B cell (primary cell): ENCODE results near the gene LDHD. TPM values are rescaled to one million over a fixed set of nuclear protein-coding genes. Genes with fewer than 3 reads are reported as not detected.
"Not testable (repeated sequence)": the region's sequence is repeated elsewhere in the genome, so short reads cannot be mapped to it uniquely, and the experiment has no call there.

ENCODE experiments used
- ATAC-seq: fragments of 200-7000 bp; cut with Tn5 transposase; one replicate; pipeline ENCODE4 v1.10.0; 2021; ENCODE audit warnings: low read depth, mild to moderate bottlenecking, moderate number of reproducible peaks, moderate library complexity
- CTCF ChIA-PET: fragments of 350-600 bp; sonication (Branson Sonifier 250); formaldehyde crosslinking; loops from one replicate; lab custom pipeline; 2021; ENCODE audit warnings: antibody characterized with exemption, inconsistent platforms; lab: Charles Lee
- POLR2A ChIA-PET: fragments of 350-600 bp; sonication (Branson Sonifier 250); formaldehyde crosslinking; loops from one replicate; lab custom pipeline; 2021; ENCODE audit warnings: antibody characterized with exemption; lab: Charles Lee
- DNase-seq: peaks from one replicate; pipeline ENCODE4 v3.0.0; 2013
- H2AFZ ChIP-seq: 2 replicates; pipeline ENCODE4 v1.6.1; 2012; ENCODE audit warnings: mild to moderate bottlenecking, low read depth, low read length; ENCODE audit not compliant: insufficient read depth, poor library complexity, severe bottlenecking
- H3K27ac ChIP-seq, 2 donors: 1 replicate in 1 of 2; 2 replicates in 1 of 2; pipeline ENCODE4 v1.5.1; 2012 to 2013; ENCODE audit warnings: low read length in 2 of 2, mild to moderate bottlenecking in 2 of 2, moderate library complexity in 1 of 2
- H3K27me3 ChIP-seq, 4 experiments: fragments of 200-600 bp in 1 of 4; sonication (generic) in 1 of 4; replicated peaks in 1 of 4; 1 replicate in 2 of 4; 2 replicates in 2 of 4; pipeline versions ENCODE4 v1.6.1 to v1.7.0; 2013 to 2016; ENCODE audit warnings: low read length in 3 of 4, mild to moderate bottlenecking in 2 of 4, mixed read lengths in 1 of 4, moderate library complexity in 1 of 4; ENCODE audit not compliant: insufficient read depth in 4 of 4, control insufficient read depth in 3 of 4; ENCODE audit errors: control extremely low read depth in 1 of 4
- H3K36me3 ChIP-seq, 2 experiments: replicated peaks in 1 of 2; 1 replicate in 1 of 2; 2 replicates in 1 of 2; pipeline versions ENCODE4 v1.6.1 to v1.7.1; 2013; ENCODE audit warnings: low read length in 1 of 2; ENCODE audit not compliant: insufficient read depth in 2 of 2, control insufficient read depth in 1 of 2; ENCODE audit errors: control extremely low read depth in 1 of 2, extremely low read depth in 1 of 2
- H3K4me1 ChIP-seq, 2 donors: fragments of 200-600 bp in 1 of 2; sonication (generic) in 1 of 2; 1 replicate in 1 of 2; 2 replicates in 1 of 2; pipeline versions ENCODE4 v1.5.1 to v1.6.1; 2013 to 2017; ENCODE audit warnings: low read length in 2 of 2; ENCODE audit not compliant: control insufficient read depth in 2 of 2, insufficient read depth in 2 of 2
- H3K4me2 ChIP-seq: replicated peaks from 2 replicates; pipeline ENCODE3; 2012; ENCODE audit warnings: mild to moderate bottlenecking, low read depth, low read length; ENCODE audit not compliant: poor library complexity, severe bottlenecking
- H3K4me3 ChIP-seq, 5 experiments: fragments of 200-600 bp in 1 of 5; sonication (generic) in 1 of 5; 1 replicate in 3 of 5; 2 replicates in 2 of 5; pipeline versions ENCODE4 v1.5.1 to v1.7.0; 2011 to 2016; ENCODE audit warnings: low read length in 4 of 5, mild to moderate bottlenecking in 4 of 5, low read depth in 2 of 5, control low read depth in 1 of 5, moderate library complexity in 1 of 5; ENCODE audit not compliant: insufficient read depth in 1 of 5; ENCODE audit errors: control extremely low read depth in 1 of 5, extremely low read depth in 1 of 5
- H3K79me2 ChIP-seq: fragments of 200-600 bp; sonication (generic); one replicate; pipeline ENCODE4 v1.6.0; 2016; ENCODE audit warnings: low read length; ENCODE audit not compliant: control insufficient read depth, insufficient read depth
- H3K9ac ChIP-seq: fragments of 200-600 bp; sonication (generic); 2 replicates; pipeline ENCODE4 v1.6.1; 2017; ENCODE audit warnings: mild to moderate bottlenecking, low read length, moderate library complexity
- H3K9me3 ChIP-seq, 3 donors: one replicate each; pipeline versions ENCODE4 v1.6.1 to v1.7.1; 2013; ENCODE audit warnings: low read length in 2 of 3; ENCODE audit not compliant: control insufficient read depth in 2 of 3, insufficient read depth in 1 of 3; ENCODE audit errors: control extremely low read depth in 1 of 3
- H4K20me1 ChIP-seq: 2 replicates; pipeline ENCODE4 v1.6.0; 2012; ENCODE audit warnings: mild to moderate bottlenecking, low read length; ENCODE audit not compliant: insufficient read depth, control insufficient read depth, poor library complexity, severe bottlenecking
- H3K27ac Mint-ChIP-seq: one replicate; pipeline ENCODE4 v1.8.0; 2021; ENCODE audit warnings: mixed read lengths
- H3K27me3 Mint-ChIP-seq: one replicate; pipeline ENCODE4 v1.8.0; 2021; ENCODE audit warnings: mixed read lengths
- H3K4me1 Mint-ChIP-seq: one replicate; pipeline ENCODE4 v1.8.0; 2021; ENCODE audit warnings: mixed read lengths
- H3K4me3 Mint-ChIP-seq: one replicate; pipeline ENCODE4 v1.8.0; 2021; ENCODE audit warnings: mixed read lengths
- H3K9me3 Mint-ChIP-seq: one replicate; pipeline ENCODE4 v1.8.0; 2022; ENCODE audit warnings: mixed read lengths; ENCODE audit not compliant: insufficient read depth
- EZH2 ChIP-seq: IDR thresholded peaks from 2 replicates; pipeline ENCODE4 v1.6.1; 2012; ENCODE audit warnings: borderline replicate concordance, low read depth, mild to moderate bottlenecking, moderate library complexity, low read length; ENCODE audit not compliant: insufficient read depth, poor library complexity, severe bottlenecking
- WGBS: methylation state at CpG from one replicate; pipeline ENCODE4 v1.1.5; 2013; ENCODE audit warnings: missing lambda C conversion rate; ENCODE audit not compliant: insufficient coverage; 5-methylcytosine and 5-hydroxymethylcytosine counted together
- intact Hi-C: fragments of 100-400 bp; cut with micrococcal nuclease; formaldehyde crosslinking; loops from one replicate; pipeline ENCODE4 v1.10.0; 2022
- polyA plus RNA-seq: library from polyadenylated mRNA; depleted of rRNA; stranded (reverse); fragments of >200 nt; gene quantifications from 2 replicates; pipeline ENCODE4 v1.2.3, GENCODE V29; 2012
- total RNA-seq, 2 donors: library from RNA; stranded (reverse); fragments of 120-200 nt in 1 of 2; gene quantifications; 1 replicate in 1 of 2; 2 replicates in 1 of 2; pipeline versions ENCODE4 v1.2.3 to v1.2.4, GENCODE V29; 2013 to 2022
- TF ChIP-seq, protein P1 (sequence below): fragments of 200-600 bp; IDR thresholded peaks from one replicate; pipeline ENCODE4 v1.8.0; 2022; ENCODE audit warnings: antibody characterized with exemption, mild to moderate bottlenecking

LDHD gene
- total and polyA plus RNA-seq, 2 donors (not counting 1 experiment from before 2014, with no cell fraction given), result 0.19 TPM; not detected in 1

DNA sequence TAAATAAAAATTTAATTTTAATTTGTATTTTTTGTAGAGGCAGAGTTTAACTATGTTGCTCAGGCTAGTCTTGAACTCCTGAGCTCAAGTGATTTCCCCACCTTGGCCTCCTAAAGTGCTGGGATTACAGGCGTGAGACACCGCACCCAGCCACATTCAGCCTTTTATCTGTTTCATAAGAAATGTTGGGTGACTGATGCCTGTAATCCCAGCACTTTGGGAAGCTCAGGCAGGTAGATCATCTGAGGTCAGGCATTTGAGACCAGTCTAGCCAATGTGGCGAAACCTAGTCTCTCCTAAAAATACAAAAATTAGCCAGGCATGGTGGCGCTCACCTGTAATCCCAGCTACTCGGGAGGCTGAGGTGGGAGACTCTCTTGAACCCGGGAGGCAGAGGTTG, 25.7 kb downstream of the LDHD start:
- H3K27me3 Mint-ChIP-seq, H3K4me1 ChIP-seq, H3K36me3 ChIP-seq, H3K79me2 ChIP-seq, H3K27ac ChIP-seq, intact Hi-C loops, CTCF ChIA-PET, H2AFZ ChIP-seq, H3K4me2 ChIP-seq, POLR2A ChIA-PET, H3K27ac Mint-ChIP-seq, H3K4me1 Mint-ChIP-seq, H3K4me3 Mint-ChIP-seq, DNase-seq, H4K20me1 ChIP-seq, H3K9me3 Mint-ChIP-seq, H3K9me3 ChIP-seq, H3K4me3 ChIP-seq, ATAC-seq, H3K9ac ChIP-seq: not testable (repeated sequence)
- peaks cover 0 to 14% (median 2%) of the 10 kb centered on the region in 4 experiments for H3K27me3 ChIP-seq
- 100% methylated on average over 3 of the region's 6 CpGs for WGBS

DNA sequence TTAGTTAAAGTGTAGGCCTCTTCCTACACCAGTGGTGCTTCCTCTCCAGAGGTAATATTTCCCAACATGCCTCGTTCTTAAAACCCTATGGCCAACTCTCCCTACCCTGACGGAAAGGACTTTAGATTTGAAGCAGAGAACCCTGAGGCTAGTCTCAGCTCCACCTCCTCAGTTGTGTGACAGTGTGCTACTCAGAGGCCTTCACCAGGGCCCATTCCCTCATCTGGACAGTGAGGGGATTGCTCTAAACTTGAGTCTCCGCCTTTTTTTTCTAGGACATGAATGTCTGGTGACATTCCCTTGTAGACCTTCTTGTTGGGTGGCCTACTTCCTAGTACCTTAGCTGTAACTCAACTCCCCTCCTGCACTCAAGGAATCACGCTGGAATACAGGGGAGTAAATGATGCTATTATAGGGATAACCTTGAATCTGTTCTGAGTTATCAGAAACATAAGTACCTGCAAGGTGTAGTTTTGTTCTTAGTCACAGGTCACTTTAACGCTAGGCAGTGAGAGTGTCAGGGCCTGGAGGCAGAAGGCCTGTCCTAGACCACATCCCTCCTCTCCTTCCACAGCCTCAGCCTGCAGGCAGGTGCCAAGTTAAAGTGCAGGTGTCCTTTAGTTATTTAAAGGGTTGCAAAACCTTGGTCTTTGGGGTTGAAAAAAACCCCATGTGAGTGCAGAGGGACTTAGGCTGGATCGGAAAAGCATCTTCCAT, 26.9 kb downstream of the LDHD start:
- H3K4me1 Mint-ChIP-seq, result no peaks in the 10 kb centered on the region
- Histone ChIP-seq H3K79me2 (no peaks in the 10 kb centered on the region), H2AFZ (no peak overlapping the region), H3K9me3 (no peaks in the 10 kb centered on the region), H3K27me3 (peaks cover 0 to 14% (median 2%) of the 10 kb centered on the region in 4 experiments), H3K4me2 (no peak overlapping the region), H3K9ac (no peak overlapping the region), H3K4me1 (no peaks in the 10 kb centered on the region), H4K20me1 (no peaks in the 10 kb centered on the region), H3K4me3 (no peak overlapping the region), H3K27ac (no peak overlapping the region), H3K36me3 (no peaks in the 10 kb centered on the region)
- intact Hi-C loops, result no loop called here
- CTCF ChIA-PET, result no interaction called here
- H3K27me3 Mint-ChIP-seq, result no peaks in the 10 kb centered on the region
- no peak for ATAC-seq
- TF ChIP-seq, protein P1, sequence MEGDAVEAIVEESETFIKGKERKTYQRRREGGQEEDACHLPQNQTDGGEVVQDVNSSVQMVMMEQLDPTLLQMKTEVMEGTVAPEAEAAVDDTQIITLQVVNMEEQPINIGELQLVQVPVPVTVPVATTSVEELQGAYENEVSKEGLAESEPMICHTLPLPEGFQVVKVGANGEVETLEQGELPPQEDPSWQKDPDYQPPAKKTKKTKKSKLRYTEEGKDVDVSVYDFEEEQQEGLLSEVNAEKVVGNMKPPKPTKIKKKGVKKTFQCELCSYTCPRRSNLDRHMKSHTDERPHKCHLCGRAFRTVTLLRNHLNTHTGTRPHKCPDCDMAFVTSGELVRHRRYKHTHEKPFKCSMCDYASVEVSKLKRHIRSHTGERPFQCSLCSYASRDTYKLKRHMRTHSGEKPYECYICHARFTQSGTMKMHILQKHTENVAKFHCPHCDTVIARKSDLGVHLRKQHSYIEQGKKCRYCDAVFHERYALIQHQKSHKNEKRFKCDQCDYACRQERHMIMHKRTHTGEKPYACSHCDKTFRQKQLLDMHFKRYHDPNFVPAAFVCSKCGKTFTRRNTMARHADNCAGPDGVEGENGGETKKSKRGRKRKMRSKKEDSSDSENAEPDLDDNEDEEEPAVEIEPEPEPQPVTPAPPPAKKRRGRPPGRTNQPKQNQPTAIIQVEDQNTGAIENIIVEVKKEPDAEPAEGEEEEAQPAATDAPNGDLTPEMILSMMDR, result no peak
- TF ChIP-seq EZH2, result no peak
- no peak overlapping the region for H3K4me3 Mint-ChIP-seq
- no peaks in the 10 kb centered on the region for H3K9me3 Mint-ChIP-seq
- POLR2A ChIA-PET, result no interaction called here
- no peak overlapping the region for H3K27ac Mint-ChIP-seq
- no CpG with 5 or more reads among the region's 6 CpGs for WGBS
- DNase-seq, result no peak
